Measurements from ENCODE around the gene LTBP3. TPM values are rescaled to one million over a fixed set of nuclear protein-coding genes. Genes with fewer than 3 reads are reported as not detected.
A peak's percentile ranks its signal among the peaks of the same experiment; 100 is the strongest.

The LTBP3 gene
- total and polyA plus RNA-seq, 12 donors = 42.7 to 92.5 (median 72.8) TPM

DNA sequence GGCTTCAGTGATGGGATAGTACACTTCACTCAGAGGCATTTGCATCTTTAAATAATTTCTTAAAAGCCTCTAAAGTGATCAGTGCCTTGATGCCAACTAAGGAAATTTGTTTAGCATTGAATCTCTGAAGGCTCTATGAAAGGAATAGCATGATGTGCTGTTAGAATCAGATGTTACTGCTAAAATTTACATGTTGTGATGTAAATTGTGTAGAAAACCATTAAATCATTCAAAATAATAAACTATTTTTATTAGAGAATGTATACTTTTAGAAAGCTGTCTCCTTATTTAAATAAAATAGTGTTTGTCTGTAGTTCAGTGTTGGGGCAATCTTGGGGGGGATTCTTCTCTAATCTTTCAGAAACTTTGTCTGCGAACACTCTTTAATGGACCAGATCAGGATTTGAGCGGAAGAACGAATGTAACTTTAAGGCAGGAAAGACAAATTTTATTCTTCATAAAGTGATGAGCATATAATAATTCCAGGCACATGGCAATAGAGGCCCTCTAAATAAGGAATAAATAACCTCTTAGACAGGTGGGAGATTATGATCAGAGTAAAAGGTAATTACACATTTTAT, 54.7 kb downstream of the LTBP3 start:
- Histone ChIP-seq H3K27ac (peak overlapping the region; percentile 8 to 100 (median 99)), H3K36me3 (peaks cover 0 to 70% (median 47%) of the 10 kb centered on the region in 9 donors), H3K27me3 (no peaks in the 10 kb centered on the region), H3K4me1 (peaks cover 3 to 44% (median 39%) of the 10 kb centered on the region in 9 donors), H3K4me3 (peak overlapping the region; percentile 68 to 88 (median 84)), H3K9me3 (no peaks in the 10 kb centered on the region)
- no peak for DNase-seq
- 0 to 5% methylated on average over 3 of the region's 3 CpGs for WGBS, 2 donors
- no peak for ATAC-seq
- TF ChIP-seq, protein P1, sequence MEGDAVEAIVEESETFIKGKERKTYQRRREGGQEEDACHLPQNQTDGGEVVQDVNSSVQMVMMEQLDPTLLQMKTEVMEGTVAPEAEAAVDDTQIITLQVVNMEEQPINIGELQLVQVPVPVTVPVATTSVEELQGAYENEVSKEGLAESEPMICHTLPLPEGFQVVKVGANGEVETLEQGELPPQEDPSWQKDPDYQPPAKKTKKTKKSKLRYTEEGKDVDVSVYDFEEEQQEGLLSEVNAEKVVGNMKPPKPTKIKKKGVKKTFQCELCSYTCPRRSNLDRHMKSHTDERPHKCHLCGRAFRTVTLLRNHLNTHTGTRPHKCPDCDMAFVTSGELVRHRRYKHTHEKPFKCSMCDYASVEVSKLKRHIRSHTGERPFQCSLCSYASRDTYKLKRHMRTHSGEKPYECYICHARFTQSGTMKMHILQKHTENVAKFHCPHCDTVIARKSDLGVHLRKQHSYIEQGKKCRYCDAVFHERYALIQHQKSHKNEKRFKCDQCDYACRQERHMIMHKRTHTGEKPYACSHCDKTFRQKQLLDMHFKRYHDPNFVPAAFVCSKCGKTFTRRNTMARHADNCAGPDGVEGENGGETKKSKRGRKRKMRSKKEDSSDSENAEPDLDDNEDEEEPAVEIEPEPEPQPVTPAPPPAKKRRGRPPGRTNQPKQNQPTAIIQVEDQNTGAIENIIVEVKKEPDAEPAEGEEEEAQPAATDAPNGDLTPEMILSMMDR (IDR thresholded peaks at IDR 0.05) = no peak
- intact Hi-C loops (cut with DNase I) = loop anchor here in 1 of 10 donors (5.0 kb wide), 1 partner anchor 81 kb away; the partner anchor contains the start of gene NEAT1

- Histone ChIP-seq H3K27me3 (no peaks in the 10 kb centered on the region), H3K4me1 (peaks cover 3 to 49% (median 36%) of the 10 kb centered on the region in 9 donors), H3K9me3 (no peaks in the 10 kb centered on the region), H3K36me3 (peaks cover 0 to 70% (median 47%) of the 10 kb centered on the region in 9 donors), H3K4me3 (peak overlapping the region; percentile 68 to 88 (median 84)), H3K27ac (peak overlapping the region; percentile 8 to 100 (median 99))
- TF ChIP-seq, protein P1 (IDR thresholded peaks at IDR 0.05) = no peak
- ATAC-seq (no peak), DNase-seq (no peak)
- intact Hi-C loops (cut with DNase I) = loop anchor here in 1 of 10 donors (5.0 kb wide), 1 partner anchor 80 kb away; the partner anchor contains the start of gene NEAT1
- WGBS, 2 donors = 0 to 1% methylated on average over 6 of the region's 6 CpGs
Observed at GRCh38 chr11:65502555-65503367, 55.4 kb downstream of the LTBP3 start.

DNA sequence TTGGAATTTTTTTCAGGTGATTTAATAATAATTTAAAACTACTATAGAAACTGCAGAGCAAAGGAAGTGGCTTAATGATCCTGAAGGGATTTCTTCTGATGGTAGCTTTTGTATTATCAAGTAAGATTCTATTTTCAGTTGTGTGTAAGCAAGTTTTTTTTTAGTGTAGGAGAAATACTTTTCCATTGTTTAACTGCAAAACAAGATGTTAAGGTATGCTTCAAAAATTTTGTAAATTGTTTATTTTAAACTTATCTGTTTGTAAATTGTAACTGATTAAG, 55.9 kb downstream of the LTBP3 start:
- no peaks in the 10 kb centered on the region for H3K9me3 ChIP-seq
- TF ChIP-seq, protein P1 (IDR thresholded peaks at IDR 0.05) = no peak
- peak overlapping the region in 9 of 10 donors; percentile 97 to 100 (median 99) for H3K27ac ChIP-seq
- DNase-seq (no peak), ATAC-seq (no peak)
- H3K36me3 ChIP-seq = peaks cover 0 to 70% (median 47%) of the 10 kb centered on the region in 9 donors
- intact Hi-C loops (cut with DNase I) = loop anchor here in 1 of 10 donors (5.0 kb wide), 1 partner anchor 80 kb away; the partner anchor contains the start of gene NEAT1
- peak overlapping the region; percentile 68 to 88 (median 84) for H3K4me3 ChIP-seq
- H3K4me1 ChIP-seq = peaks cover 3 to 43% (median 31%) of the 10 kb centered on the region in 9 donors
- H3K27me3 ChIP-seq = no peaks in the 10 kb centered on the region

GRCh38 chr11:65501472-65502273, 56.5 kb downstream of the LTBP3 start:
- H3K9me3 ChIP-seq = no peaks in the 10 kb centered on the region
- H3K4me1 ChIP-seq = peaks cover 5 to 42% (median 29%) of the 10 kb centered on the region in 9 donors
- peak overlapping the region; percentile 97 to 100 (median 99) for H3K27ac ChIP-seq
- H3K36me3 ChIP-seq = peaks cover 0 to 66% (median 47%) of the 10 kb centered on the region in 9 donors
- intact Hi-C loops (cut with DNase I) = loop anchor here in 1 of 10 donors (5.0 kb wide), 1 partner anchor 79 kb away; the partner anchor contains the start of gene NEAT1
- TF ChIP-seq, protein P1 (IDR thresholded peaks at IDR 0.05) = no peak
- no peaks in the 10 kb centered on the region for H3K27me3 ChIP-seq
- ATAC-seq = no peak
- 0 to 3% methylated on average over 3 of the region's 3 CpGs for WGBS, 2 donors
- H3K4me3 ChIP-seq = peak overlapping the region; percentile 68 to 88 (median 84)
- DNase-seq = no peak

Data from heart right ventricle (tissue), 16 donors.